SJSA1 (cell line): ENCODE measurements around the gene GYS1. TPM values are rescaled to one million over a fixed set of nuclear protein-coding genes. Genes with fewer than 3 reads are reported as not detected.
"Not testable (repeated sequence)": the region's sequence is repeated elsewhere in the genome, so short reads cannot be mapped to it uniquely, and the experiment has no call there.

Experiments used
- DNase-seq, 2 experiments: peaks; one replicate each; pipeline ENCODE4 v3.0.0-alpha.2; 2015 to 2020; ENCODE audit warnings: low spot score in 2 of 2, low read depth in 1 of 2
- H3K27ac ChIP-seq: fragments of 250-450 bp; sonication (Bioruptor Pico); 2 replicates; pipeline ENCODE4 v1.5.1; 2020; ENCODE audit warnings: mild to moderate bottlenecking, moderate library complexity
- H3K27me3 ChIP-seq: fragments of 250-450 bp; sonication (Bioruptor Pico); replicated peaks from 2 replicates; pipeline ENCODE4 v1.5.1; 2020; ENCODE audit warnings: mild to moderate bottlenecking, moderate library complexity
- H3K36me3 ChIP-seq: fragments of 250-450 bp; sonication (Bioruptor Pico); 2 replicates; pipeline ENCODE4 v1.5.1; 2020; ENCODE audit warnings: mild to moderate bottlenecking
- H3K4me1 ChIP-seq: fragments of 250-450 bp; sonication (Bioruptor Pico); replicated peaks from 2 replicates; pipeline ENCODE4 v1.6.1; 2021; ENCODE audit warnings: mild to moderate bottlenecking
- H3K4me3 ChIP-seq: fragments of 250-450 bp; sonication (Bioruptor Pico); 2 replicates; pipeline ENCODE4 v1.5.1; 2020; ENCODE audit warnings: mild to moderate bottlenecking
- H3K9me3 ChIP-seq: fragments of 250-450 bp; sonication (Bioruptor Pico); replicated peaks from 2 replicates; pipeline ENCODE4 v1.5.1; 2020; ENCODE audit warnings: mild to moderate bottlenecking
- total RNA-seq: library from RNA; depleted of rRNA; stranded (reverse); fragments of >200 nt; shearing (Covaris generic); gene quantifications from 2 replicates; pipeline ENCODE4 v1.2.3, GENCODE V29; 2014

GYS1 gene
- total RNA-seq, 1 experiment from 2014 or later, result 38.2 TPM

- no peaks in the 10 kb centered on the region for H3K27me3 ChIP-seq
- H3K9me3 ChIP-seq, result no peaks in the 10 kb centered on the region
- no peaks in the 10 kb centered on the region; the same call in 1 of the 2 replicates for H3K4me1 ChIP-seq
- H3K4me3 ChIP-seq, result no peak overlapping the region
- no peak overlapping the region for H3K27ac ChIP-seq
- DNase-seq, result no peak
- no peaks in the 10 kb centered on the region for H3K36me3 ChIP-seq
Observed at GRCh38 chr19:48945415-48945814, 47.7 kb downstream of the GYS1 start.

- Histone ChIP-seq H3K9me3 (no peaks in the 10 kb centered on the region), H3K4me1 (no peaks in the 10 kb centered on the region), H3K36me3 (no peaks in the 10 kb centered on the region), H3K27ac (no peak overlapping the region), H3K4me3 (no peak overlapping the region), H3K27me3 (no peaks in the 10 kb centered on the region)
- DNase-seq, result no peak
Observed at GRCh38 chr19:48943081-48943480, 50.0 kb downstream of the GYS1 start.

- Histone ChIP-seq H3K9me3 (no peaks in the 10 kb centered on the region), H3K36me3 (no peaks in the 10 kb centered on the region), H3K4me3 (no peak overlapping the region), H3K27ac (no peak overlapping the region), H3K27me3 (no peaks in the 10 kb centered on the region), H3K4me1 (no peaks in the 10 kb centered on the region)
- DNase-seq, result no peak
Observed at GRCh38 chr19:48940902-48941301, 52.2 kb downstream of the GYS1 start.

- H3K27me3 ChIP-seq, result no peaks in the 10 kb centered on the region
- H3K4me3 ChIP-seq, result no peak overlapping the region
- DNase-seq, result no peak
- no peak overlapping the region for H3K27ac ChIP-seq
- H3K4me1 ChIP-seq, result peaks cover 6% of the 10 kb centered on the region
- H3K36me3 ChIP-seq, result no peaks in the 10 kb centered on the region
- H3K9me3 ChIP-seq, result no peaks in the 10 kb centered on the region
Observed at GRCh38 chr19:48938256-48938655, 54.9 kb downstream of the GYS1 start.

GRCh38 chr19:48935864-48936263, 57.2 kb downstream of the GYS1 start:
- H3K27ac ChIP-seq, result no peak overlapping the region

GRCh38 chr19:48934837-48935236, 58.3 kb downstream of the GYS1 start:
- no peak for DNase-seq
- H3K4me3 ChIP-seq, result no peak overlapping the region
- H3K4me1 ChIP-seq, result peaks cover 8% of the 10 kb centered on the region
- H3K27me3 ChIP-seq, result no peaks in the 10 kb centered on the region
- H3K9me3 ChIP-seq, result no peaks in the 10 kb centered on the region
- no peak overlapping the region for H3K27ac ChIP-seq
- H3K36me3 ChIP-seq, result no peaks in the 10 kb centered on the region

More at GRCh38 chr19:48935864-48936263, 57.2 kb downstream of the GYS1 start:
- Histone ChIP-seq H3K4me3 (no peak overlapping the region), H3K4me1 (peaks cover 8% of the 10 kb centered on the region), H3K9me3 (no peaks in the 10 kb centered on the region), H3K27me3 (no peaks in the 10 kb centered on the region), H3K36me3 (no peaks in the 10 kb centered on the region)
- DNase-seq, result no peak

GRCh38 chr19:48933382-48933932, 59.7 kb downstream of the GYS1 start, which contains the start of gene DHDH:
DHDH (plus strand) TSS chr19:48933699; CDS start chr19:48933722, 23 bp downstream.
- Histone ChIP-seq H3K36me3 (no peaks in the 10 kb centered on the region), H3K27ac (no peak within 1 kb of the TSS), H3K4me1 (peaks cover 8% of the 10 kb centered on the region), H3K27me3 (no peaks in the 10 kb centered on the region), H3K9me3 (no peaks in the 10 kb centered on the region), H3K4me3 (peak within 1 kb of the TSS; percentile 35)
- DNase-seq, result peak; percentile 50 to 66

GRCh38 chr19:48928164-48929025, 64.7 kb downstream of the GYS1 start:
- Histone ChIP-seq H3K27ac (no peak overlapping the region), H3K27me3 (no peaks in the 10 kb centered on the region)
- no peak for DNase-seq

GRCh38 chr19:48927692-48928091, 65.4 kb downstream of the GYS1 start:
- not testable (repeated sequence) for H3K27me3 ChIP-seq, H3K36me3 ChIP-seq, DNase-seq, H3K27ac ChIP-seq, H3K4me3 ChIP-seq, H3K9me3 ChIP-seq
- peaks cover 26% of the 10 kb centered on the region for H3K4me1 ChIP-seq

More at GRCh38 chr19:48928164-48929025, 64.7 kb downstream of the GYS1 start:
- Histone ChIP-seq H3K4me3 (no peak overlapping the region), H3K36me3 (no peaks in the 10 kb centered on the region), H3K4me1 (peaks cover 29% of the 10 kb centered on the region), H3K9me3 (no peaks in the 10 kb centered on the region)

- Histone ChIP-seq H3K27me3 (no peaks in the 10 kb centered on the region), H3K4me3 (no peak overlapping the region), H3K36me3 (peaks cover 10% of the 10 kb centered on the region), H3K4me1 (peaks cover 26% of the 10 kb centered on the region), H3K27ac (no peak overlapping the region), H3K9me3 (no peaks in the 10 kb centered on the region)
- DNase-seq, result peak; percentile 39 to 66
Observed at GRCh38 chr19:48926909-48927308, 66.2 kb downstream of the GYS1 start.

GRCh38 chr19:48925890-48926289, 67.2 kb downstream of the GYS1 start:
- H3K27me3 ChIP-seq, DNase-seq, H3K27ac ChIP-seq, H3K4me3 ChIP-seq, H3K9me3 ChIP-seq: not testable (repeated sequence)
- Histone ChIP-seq H3K36me3 (peaks cover 17% of the 10 kb centered on the region), H3K4me1 (peaks cover 26% of the 10 kb centered on the region)

- Histone ChIP-seq H3K4me1 (peaks cover 26% of the 10 kb centered on the region), H3K4me3 (no peak overlapping the region), H3K27me3 (no peaks in the 10 kb centered on the region), H3K36me3 (peaks cover 23% of the 10 kb centered on the region), H3K27ac (peak overlapping the region; percentile 51; the same call in 1 of the 2 replicates), H3K9me3 (no peaks in the 10 kb centered on the region)
- DNase-seq, result peak; percentile 42 to 81
Observed at GRCh38 chr19:48925240-48925843, 67.8 kb downstream of the GYS1 start.

- Histone ChIP-seq H3K27me3 (no peaks in the 10 kb centered on the region), H3K4me3 (no peak overlapping the region), H3K4me1 (peaks cover 26% of the 10 kb centered on the region), H3K36me3 (peaks cover 38% of the 10 kb centered on the region), H3K27ac (no peak overlapping the region), H3K9me3 (no peaks in the 10 kb centered on the region)
- no peak for DNase-seq
Observed at GRCh38 chr19:48922548-48923490, 70.3 kb downstream of the GYS1 start.
